CD4-positive, alpha-beta T cell treated with Interleukin-4 for 1 hour (primary cell): ENCODE measurements around the gene PALLD.
"Not testable (repeated sequence)": the region's sequence is repeated elsewhere in the genome, so short reads cannot be mapped to it uniquely, and the experiment has no call there.

Source experiments
- DNase-seq, 2 donors: peaks; one replicate each; pipeline ENCODE4 v3.0.0-alpha.2; 2020 to 2022

Gene PALLD

DNA sequence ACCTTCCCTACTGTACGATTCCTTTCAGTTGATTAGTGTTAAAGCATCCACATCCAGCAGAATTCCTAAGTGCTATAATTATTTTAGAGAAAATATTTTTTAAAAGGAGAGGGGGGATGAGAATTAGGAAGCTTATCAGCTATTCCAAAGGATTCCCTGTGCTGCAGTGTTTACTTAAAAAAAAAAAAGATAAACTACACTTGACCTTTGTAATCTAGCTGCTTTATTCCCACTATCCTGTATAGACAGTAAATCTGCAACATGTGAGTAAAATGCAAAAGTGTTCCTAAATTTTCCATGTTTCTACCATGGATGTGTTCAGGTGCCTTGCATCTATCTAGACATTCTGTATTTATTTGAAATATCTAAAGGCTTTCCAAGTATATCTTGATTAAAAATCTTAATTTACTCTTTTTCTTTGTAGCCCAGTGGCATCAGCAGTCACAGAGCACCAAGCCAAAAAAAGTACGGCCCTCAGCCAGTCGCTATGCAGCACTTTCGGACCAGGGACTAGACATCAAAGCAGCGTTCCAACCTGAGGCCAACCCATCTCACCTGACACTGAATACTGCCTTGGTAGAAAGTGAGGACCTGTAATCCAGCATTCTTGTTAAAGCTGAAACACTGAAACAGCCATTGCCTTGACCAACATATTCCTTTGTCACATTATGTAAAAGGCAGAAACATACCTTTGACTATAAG is 429.1 kb downstream of the PALLD start:
- DNase-seq = no peak

DNA sequence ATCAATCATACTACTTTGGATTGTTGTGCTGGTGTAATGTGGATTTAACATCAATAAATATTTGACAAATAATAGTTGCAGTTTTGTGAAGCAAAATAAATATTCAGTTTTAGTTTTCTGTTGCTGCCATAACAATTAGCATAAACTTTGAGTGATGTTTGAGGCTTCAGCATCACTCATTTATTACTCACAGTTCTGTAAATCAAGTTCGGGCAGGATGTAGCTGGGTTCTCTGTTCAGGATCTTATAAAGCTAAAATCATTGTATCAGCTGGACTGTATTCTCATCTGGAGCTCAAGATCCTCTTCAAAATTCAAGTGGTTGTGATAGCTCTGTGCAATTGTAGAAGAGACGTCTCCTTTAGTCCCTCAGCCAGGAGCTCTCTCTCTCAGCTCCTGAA is 431.5 kb downstream of the PALLD start:
- no peak for DNase-seq

DNA sequence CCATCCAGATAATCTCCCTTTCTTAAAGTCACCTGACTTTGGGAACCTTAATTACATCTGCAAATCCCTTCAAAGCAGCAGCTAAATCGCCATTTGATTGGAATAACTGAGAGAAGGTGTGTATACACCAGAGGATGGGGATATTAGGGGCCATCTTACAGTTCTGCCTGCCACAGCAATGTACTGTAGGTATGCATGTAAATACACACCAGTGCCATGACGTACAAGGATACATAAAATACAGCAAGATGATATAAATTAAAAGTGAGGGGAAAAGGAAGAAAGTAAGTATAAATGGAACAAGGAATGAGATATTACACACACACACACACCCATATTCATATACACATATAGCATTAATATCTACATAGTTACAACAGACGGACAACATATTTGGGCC is 432.0 kb downstream of the PALLD start:
- DNase-seq = no peak

DNA sequence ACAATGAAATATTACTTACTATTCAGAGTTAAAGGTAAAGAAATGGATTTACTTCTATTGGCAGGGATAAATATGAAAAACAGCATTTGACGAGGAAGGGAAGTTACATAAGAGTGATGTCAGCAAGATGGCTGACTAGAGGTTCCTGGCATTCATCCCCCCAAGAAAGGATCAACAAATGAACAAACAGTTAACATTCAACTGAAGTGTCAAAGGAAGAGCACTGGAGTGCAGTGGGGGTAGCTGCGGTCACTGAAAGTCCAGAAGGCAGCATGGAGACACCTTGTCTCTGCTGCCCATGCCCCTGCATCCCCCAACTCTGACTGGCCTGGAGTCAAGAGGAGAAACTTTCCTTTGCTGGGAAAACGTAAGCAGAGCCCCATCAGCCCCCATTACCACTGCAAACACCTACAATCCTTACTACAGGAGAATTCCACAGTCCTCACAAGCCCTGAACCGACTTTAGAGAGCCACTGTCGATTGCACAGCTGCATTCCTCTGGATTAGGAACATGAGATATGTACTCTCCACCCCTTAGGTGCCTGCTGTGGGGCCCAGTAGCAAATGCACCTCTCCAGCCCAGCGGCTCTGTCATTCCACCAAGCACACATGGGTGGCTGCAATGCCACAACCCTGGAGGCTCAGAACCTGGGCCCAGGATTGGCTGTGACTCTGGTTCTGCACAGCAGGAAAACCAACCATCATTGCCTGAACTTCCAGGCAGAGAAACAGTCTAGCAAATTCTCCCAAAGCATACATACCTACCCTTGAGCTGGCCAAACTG is 433.8 kb downstream of the PALLD start:
- no peak for DNase-seq

DNA sequence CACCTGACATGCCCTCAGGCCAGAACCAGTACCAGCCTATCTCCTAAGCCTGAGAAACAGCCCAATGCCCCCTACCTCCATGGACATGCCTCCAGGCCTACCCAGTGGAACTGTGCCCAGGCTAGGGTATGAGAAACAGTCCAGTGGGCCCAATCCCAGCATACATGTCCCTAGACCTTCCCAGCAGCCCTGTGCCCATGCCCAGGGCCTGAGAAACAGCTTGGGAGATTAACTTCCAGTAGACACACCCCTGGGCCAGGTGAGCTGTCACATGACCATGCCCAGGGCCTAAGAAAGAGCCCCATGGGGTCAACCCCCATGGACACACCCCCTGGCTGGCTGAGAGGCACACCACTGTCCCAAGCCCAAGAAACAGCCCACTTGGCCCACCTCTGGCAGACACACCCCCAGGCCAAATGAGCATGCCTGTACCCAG is 434.4 kb downstream of the PALLD start:
- DNase-seq = no peak

DNA sequence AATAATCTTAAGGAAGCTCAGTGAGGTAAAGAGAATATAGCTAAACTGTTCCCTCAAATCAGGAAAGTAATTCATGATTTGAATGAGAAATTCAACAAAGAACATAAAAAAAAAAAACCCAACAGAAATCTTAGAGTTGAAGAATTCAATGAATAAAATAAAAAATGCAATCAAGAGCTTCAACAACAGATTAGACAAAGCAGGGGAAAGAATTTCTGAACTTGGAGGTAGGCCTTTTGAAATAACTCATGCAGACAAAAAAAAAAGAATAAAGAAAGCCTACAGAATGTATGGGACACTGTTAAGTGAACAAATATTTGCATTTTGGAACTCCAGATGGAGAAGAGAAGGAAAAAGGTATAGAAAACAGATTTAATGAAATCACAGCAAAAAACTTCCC is 435.3 kb downstream of the PALLD start:
- no peak for DNase-seq

DNA sequence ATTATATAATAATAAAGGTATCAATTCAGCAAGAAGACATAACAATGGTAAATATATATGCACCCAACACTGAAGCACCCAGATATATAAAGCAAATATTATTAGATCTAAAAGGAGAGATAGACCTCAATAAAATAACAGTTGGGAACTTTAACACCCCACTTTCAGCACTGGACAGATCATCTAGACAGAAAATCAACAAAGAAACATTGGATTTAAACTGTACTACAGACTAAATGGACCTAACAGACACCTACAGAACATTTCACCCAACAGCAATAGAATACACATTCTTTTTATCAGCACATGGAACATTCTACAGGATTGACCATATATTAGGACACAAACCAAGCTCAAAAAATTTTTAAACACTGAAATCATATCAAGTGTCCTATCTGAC is 436.6 kb downstream of the PALLD start:
- no peak for DNase-seq

DNA sequence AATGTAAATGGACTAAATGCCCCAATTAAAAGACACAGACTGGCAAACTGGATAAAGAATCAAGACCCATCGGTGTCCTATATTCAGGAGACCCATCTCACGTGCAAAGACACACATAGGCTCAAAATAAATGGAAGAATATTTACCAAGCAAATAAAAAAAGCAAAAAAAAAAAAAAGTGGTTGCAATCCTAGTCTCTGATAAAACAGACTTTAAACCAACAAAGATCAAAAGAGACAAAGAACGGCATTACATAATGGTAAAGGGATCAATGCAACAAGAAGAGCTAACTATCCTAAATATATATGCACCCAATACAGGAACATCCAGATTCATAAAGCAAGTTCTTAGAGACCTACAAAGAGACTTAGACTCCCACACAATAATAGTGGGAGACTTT is 440.6 kb downstream of the PALLD start:
- not testable (repeated sequence) for DNase-seq

DNA sequence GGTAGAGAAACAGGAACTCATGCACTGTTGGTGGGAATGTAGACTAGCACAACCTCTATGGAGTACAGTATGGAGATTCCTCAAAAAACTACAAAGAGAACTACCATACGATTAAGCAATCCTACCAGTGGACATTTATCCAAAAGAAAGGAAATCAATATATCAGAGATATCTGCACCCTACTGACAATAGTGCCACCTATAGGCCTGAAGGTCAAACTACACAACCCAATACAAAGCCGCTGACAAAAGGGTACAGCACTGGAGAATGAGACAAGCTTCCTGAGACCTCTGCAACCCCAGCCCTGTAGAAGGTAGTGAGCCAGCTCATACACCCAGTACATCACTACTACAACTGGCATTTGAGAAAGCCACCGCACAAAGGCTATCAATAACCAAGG is 446.1 kb downstream of the PALLD start:
- DNase-seq = peak in 1 of 2 donors; percentile 12

DNA sequence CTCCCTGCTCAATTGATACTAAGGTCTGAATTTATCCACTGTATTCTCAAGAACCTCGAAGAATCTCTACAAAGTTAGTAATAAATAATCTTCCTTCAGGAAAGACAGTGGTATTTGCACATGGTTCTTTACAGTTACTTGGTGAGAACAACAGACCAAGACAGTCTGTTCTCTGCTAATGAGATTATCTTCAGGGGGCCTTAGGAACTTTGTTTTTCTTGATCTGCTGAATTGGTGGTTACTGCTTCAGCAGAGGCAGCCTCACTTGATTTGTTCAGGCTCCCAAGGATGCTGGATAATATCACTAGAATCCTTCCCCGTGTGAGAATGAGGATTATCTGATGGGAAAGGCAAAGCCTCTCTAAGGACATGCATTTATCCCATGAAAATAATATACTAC is 448.4 kb downstream of the PALLD start:
- DNase-seq = no peak

DNA sequence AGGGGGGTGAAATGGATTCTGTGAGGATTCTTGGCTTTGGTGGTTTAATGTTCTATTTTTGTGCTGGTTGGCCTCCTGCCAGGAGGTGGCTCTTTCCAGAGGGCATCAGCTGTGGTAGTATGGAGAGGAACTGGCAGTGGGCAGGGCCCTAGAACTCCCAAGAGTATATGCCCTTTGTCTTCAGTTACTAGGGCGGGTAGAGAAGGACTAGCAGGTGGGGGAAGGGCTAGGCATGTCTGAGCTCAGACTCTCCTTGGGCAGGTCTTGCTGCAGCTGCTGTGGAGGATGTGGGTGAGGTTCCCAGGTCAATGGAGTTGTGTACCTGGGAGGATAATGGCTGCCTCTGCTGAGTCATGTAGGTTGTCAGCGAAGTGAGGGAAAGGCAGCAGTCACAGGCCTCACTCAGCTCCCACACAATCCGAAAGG is 456.0 kb downstream of the PALLD start:
- DNase-seq = not testable (repeated sequence)

DNA sequence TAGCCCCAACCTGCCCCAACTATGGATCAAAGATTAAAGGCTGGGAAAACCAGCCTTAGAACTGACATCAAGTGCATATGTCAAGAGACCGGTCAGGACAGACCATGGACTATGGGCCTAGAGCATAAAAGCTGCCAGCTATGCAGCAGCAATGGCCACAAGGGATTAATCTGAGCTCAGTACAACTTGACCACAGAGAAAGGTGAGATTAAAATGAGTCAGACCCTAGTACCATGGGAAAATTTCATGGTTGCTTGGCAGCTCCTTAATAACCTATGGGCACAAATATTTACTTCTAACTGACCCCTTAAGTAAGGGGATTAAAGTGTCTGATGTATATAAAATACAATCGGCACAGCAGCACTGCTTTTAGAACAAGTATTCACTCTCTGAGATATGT is 458.8 kb downstream of the PALLD start:
- no peak for DNase-seq

DNA sequence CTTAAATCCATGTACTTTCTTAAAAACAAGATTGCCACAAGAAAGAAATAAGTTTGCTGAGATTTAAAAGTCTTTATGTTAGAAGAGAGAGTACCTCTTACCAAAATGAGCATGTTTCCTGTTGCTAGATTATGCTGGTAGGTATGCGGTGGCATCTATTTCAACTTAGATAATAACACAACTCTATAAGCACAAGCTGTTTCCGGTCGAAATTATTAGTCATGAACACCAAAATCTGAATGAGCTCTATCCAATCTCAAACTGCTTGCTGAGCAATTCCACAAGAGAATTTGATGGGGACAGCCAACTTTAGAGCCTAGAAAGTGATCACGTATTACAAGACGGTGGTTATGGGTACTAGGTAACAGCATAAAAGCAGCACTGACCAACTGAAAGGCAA is 463.9 kb downstream of the PALLD start:
- DNase-seq = no peak

DNA sequence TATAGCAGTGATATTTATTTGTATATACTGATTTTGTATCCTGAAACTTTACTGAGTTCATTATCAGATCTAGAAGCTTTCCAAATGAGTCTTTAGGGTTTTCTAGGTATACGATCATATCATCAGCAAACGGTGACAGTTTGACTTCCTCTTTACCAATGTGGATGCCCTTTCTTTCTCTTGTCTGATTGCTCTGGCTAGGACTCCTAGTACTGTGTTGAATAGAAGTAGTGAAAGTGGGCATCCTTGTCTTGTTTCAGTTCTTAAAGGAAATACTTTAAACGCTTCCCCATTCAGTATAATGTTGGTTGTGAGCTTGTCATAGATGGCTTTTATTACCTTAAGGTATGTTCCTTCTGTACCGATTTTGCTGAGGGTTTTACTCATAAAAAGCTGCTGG is 475.7 kb downstream of the PALLD start:
- no peak for DNase-seq
